ENCODE results near the gene KCNK6.

GRCh38 chr19:38323291-38323690, 3.6 kb downstream of the KCNK6 start:
- no peak for TF ChIP-seq POLR2A (IDR thresholded peaks at IDR 0.05)
- no peak for TF ChIP-seq CTCF (IDR thresholded peaks at IDR 0.05)

Measured in thyroid gland (tissue), 4 donors.